ENCODE data around the gene C11orf65. TPM values are rescaled to one million over a fixed set of nuclear protein-coding genes. Genes with fewer than 3 reads are reported as not detected.
A peak's percentile ranks its signal among the peaks of the same experiment; 100 is the strongest.

Gene C11orf65
- total RNA-seq, 1 experiment from 2014 or later = 1.9 TPM

- no peak for DNase-seq (ENCODE audit: low read depth)
Observed at GRCh38 chr11:108369064-108369463, 98.3 kb downstream of the C11orf65 start.

GRCh38 chr11:108368134-108368533, 99.2 kb downstream of the C11orf65 start:
- no peak for DNase-seq (ENCODE audit: low read depth)

- peak; percentile 42 for DNase-seq (ENCODE audit: low read depth)
Observed at GRCh38 chr11:108364159-108364558, 103.2 kb downstream of the C11orf65 start.

- DNase-seq (ENCODE audit: low read depth) = no peak
Observed at GRCh38 chr11:108351468-108351867, 115.9 kb downstream of the C11orf65 start.

GRCh38 chr11:108346451-108346850, 120.9 kb downstream of the C11orf65 start:
- DNase-seq (ENCODE audit: low read depth) = no peak

GRCh38 chr11:108345767-108346166, 121.6 kb downstream of the C11orf65 start:
- no peak for DNase-seq (ENCODE audit: low read depth)

- no peak for DNase-seq (ENCODE audit: low read depth)
Observed at GRCh38 chr11:108343714-108344113, 123.6 kb downstream of the C11orf65 start.

- no peak for DNase-seq (ENCODE audit: low read depth)
Observed at GRCh38 chr11:108341654-108342053, 125.7 kb downstream of the C11orf65 start.

- peak; percentile 43 for DNase-seq (ENCODE audit: low read depth)
Observed at GRCh38 chr11:108340973-108341372, 126.4 kb downstream of the C11orf65 start.

- no peak for DNase-seq (ENCODE audit: low read depth)
Observed at GRCh38 chr11:108338750-108339149, 128.6 kb downstream of the C11orf65 start.

- DNase-seq (ENCODE audit: low read depth) = no peak
Observed at GRCh38 chr11:108333403-108333899, 133.9 kb downstream of the C11orf65 start.

Other genes with a start within 250 kb of the C11orf65 start
- 21.2 and 27.8 TPM in 2 replicates for gene NPAT, start 244.9 kb downstream of the C11orf65 start, total RNA-seq (2014; rRNA removed; shearing (Covaris generic))
- gene ATM, start 244.5 kb downstream of the C11orf65 start, total RNA-seq (2014; rRNA removed; shearing (Covaris generic)) = 19.9 and 22.1 TPM in 2 replicates
- gene POGLUT3, start 30.9 kb upstream of the C11orf65 start, total RNA-seq (2014; rRNA removed; shearing (Covaris generic)) = 46.0 and 82.0 TPM in 2 replicates
- 2.3 and 2.7 TPM in 2 replicates for gene EXPH5, start 126.2 kb upstream of the C11orf65 start, total RNA-seq (2014; rRNA removed; shearing (Covaris generic))
- 34.4 and 43.0 TPM in 2 replicates for gene DDX10, start 197.5 kb upstream of the C11orf65 start, total RNA-seq (2014; rRNA removed; shearing (Covaris generic))

Data from M059J (cell line).